Mammary epithelial cell (primary cell): ENCODE results near the gene DMD.

Experiments used
- CTCF ChIP-seq, 2 donors: IDR thresholded peaks in 1 of 2; conservative IDR thresholded peaks in 1 of 2; 2 replicates each; pipeline ENCODE4 v1.5.1; 2011 to 2012; ENCODE audit warnings: inconsistent platforms in 2 of 2, low read length in 2 of 2, mild to moderate bottlenecking in 2 of 2, control low read depth in 1 of 2, low read depth in 1 of 2; ENCODE audit not compliant: insufficient read depth in 1 of 2; ENCODE audit errors: extremely low read depth in 1 of 2
- EZH2 ChIP-seq: IDR thresholded peaks from 2 replicates; pipeline ENCODE4 v1.6.1; 2012; ENCODE audit warnings: low read length, inconsistent platforms, borderline replicate concordance

- TF ChIP-seq CTCF (conservative IDR thresholded peaks at IDR 0.05 in 1 of 2, IDR thresholded peaks at IDR 0.05 in 1 of 2; ENCODE audit: extremely low read depth in 1 of 2, insufficient read depth in 1 of 2, low read depth in 1 of 2, low read length in 2 of 2) (no peak), EZH2 (no peak)
Measured at GRCh38 chrX:33218819-33219218, 7.5 kb upstream of the DMD start.
